Cardiac septum (tissue), 1 donor: ENCODE data around the gene RCN2. TPM values are rescaled to one million over a fixed set of nuclear protein-coding genes. Genes with fewer than 3 reads are reported as not detected.
"Not testable (repeated sequence)": the region's sequence is repeated elsewhere in the genome, so short reads cannot be mapped to it uniquely, and the experiment has no call there.

Experiments used
- DNase-seq: peaks from one replicate; pipeline ENCODE4 v3.0.0-alpha.2; 2020; ENCODE audit warnings: low spot score
- intact Hi-C: fragments of 100-400 bp; cut with DNase I; formaldehyde crosslinking; loops from one replicate; pipeline ENCODE4 v1.14.0; 2022
- total RNA-seq: library from RNA; stranded (reverse); fragmentation: NEBNext Ultra II Directional; extraction: Animal tissue kit (Norgen Biotek cat#: 25700); gene quantifications from one replicate; pipeline ENCODE4 v1.2.1, GENCODE V29; 2021
- donor health status: DM: no; HTN: no; CAD: no.

Gene RCN2
- total RNA-seq, 1 donor from 2014 or later = 30.3 TPM

GRCh38 chr15:76929011-76929760 lies 2.4 kb upstream of the RCN2 start:
- intact Hi-C loops = no loop called here
- DNase-seq = no peak

- no peak for DNase-seq
- intact Hi-C loops = loop anchor here (1.0 kb wide), 1 partner anchor 26 kb away; the partner anchor contains the start of gene SCAPER
Observed at GRCh38 chr15:76930831-76931396, 635 bp upstream of the RCN2 start.

GRCh38 chr15:76932135-76932966 lies 802 bp downstream of the RCN2 start:
- intact Hi-C loops = no loop called here
- no peak for DNase-seq

GRCh38 chr15:76935620-76936019 lies 4.1 kb downstream of the RCN2 start:
- intact Hi-C loops = no loop called here
- no peak for DNase-seq

- intact Hi-C loops = no loop called here
Observed at GRCh38 chr15:76936671-76937070, 5.1 kb downstream of the RCN2 start.

GRCh38 chr15:76938752-76939151 lies 7.2 kb downstream of the RCN2 start:
- intact Hi-C loops = no loop called here
- no peak for DNase-seq

More at GRCh38 chr15:76936671-76937070, 5.1 kb downstream of the RCN2 start:
- DNase-seq = no peak

GRCh38 chr15:76939715-76940114 lies 8.2 kb downstream of the RCN2 start:
- no peak for DNase-seq
- intact Hi-C loops = no loop called here

- DNase-seq = no peak
- intact Hi-C loops = no loop called here
Observed at GRCh38 chr15:76941636-76942035, 10.1 kb downstream of the RCN2 start.

- no peak for DNase-seq
- intact Hi-C loops = no loop called here
Observed at GRCh38 chr15:76942331-76942730, 10.8 kb downstream of the RCN2 start.

GRCh38 chr15:76945494-76946093 lies 14.0 kb downstream of the RCN2 start:
- no peak for DNase-seq
- intact Hi-C loops = no loop called here

- DNase-seq = no peak
- intact Hi-C loops = no loop called here
Observed at GRCh38 chr15:76947454-76947853, 15.9 kb downstream of the RCN2 start.

GRCh38 chr15:76951220-76951619 lies 19.7 kb downstream of the RCN2 start:
- intact Hi-C loops = no loop called here
- DNase-seq = no peak

GRCh38 chr15:76953913-76954312 lies 22.4 kb downstream of the RCN2 start:
- DNase-seq = no peak
- intact Hi-C loops = no loop called here

GRCh38 chr15:76954744-76955143 lies 23.2 kb downstream of the RCN2 start:
- DNase-seq = no peak
- intact Hi-C loops = no loop called here

- intact Hi-C loops = no loop called here
Observed at GRCh38 chr15:76961268-76962011, 29.9 kb downstream of the RCN2 start.

GRCh38 chr15:76962337-76963013 lies 30.9 kb downstream of the RCN2 start:
- intact Hi-C loops = no loop called here

More at GRCh38 chr15:76961268-76962011, 29.9 kb downstream of the RCN2 start:
- no peak for DNase-seq

GRCh38 chr15:76963596-76963995 lies 32.0 kb downstream of the RCN2 start:
- intact Hi-C loops = no loop called here
- no peak for DNase-seq

More at GRCh38 chr15:76962337-76963013, 30.9 kb downstream of the RCN2 start:
- DNase-seq = no peak

GRCh38 chr15:76964157-76964556 lies 32.6 kb downstream of the RCN2 start:
- no peak for DNase-seq
- intact Hi-C loops = no loop called here

GRCh38 chr15:76966051-76966450 lies 34.5 kb downstream of the RCN2 start:
- DNase-seq, intact Hi-C loops: not testable (repeated sequence)
